GM21526 (cell line): Measurements from ENCODE around the gene CACNA1E.
A peak's percentile ranks its signal among the peaks of the same experiment; 100 is the strongest.

Experiments
- ATAC-seq: cut with Tn5 transposase; IDR thresholded peaks from one replicate; pipeline ENCODE4 v1.9.1; 2021; ENCODE audit warnings: moderate library complexity; ENCODE audit not compliant: unreplicated experiment, low FRiP score

The CACNA1E gene

DNA sequence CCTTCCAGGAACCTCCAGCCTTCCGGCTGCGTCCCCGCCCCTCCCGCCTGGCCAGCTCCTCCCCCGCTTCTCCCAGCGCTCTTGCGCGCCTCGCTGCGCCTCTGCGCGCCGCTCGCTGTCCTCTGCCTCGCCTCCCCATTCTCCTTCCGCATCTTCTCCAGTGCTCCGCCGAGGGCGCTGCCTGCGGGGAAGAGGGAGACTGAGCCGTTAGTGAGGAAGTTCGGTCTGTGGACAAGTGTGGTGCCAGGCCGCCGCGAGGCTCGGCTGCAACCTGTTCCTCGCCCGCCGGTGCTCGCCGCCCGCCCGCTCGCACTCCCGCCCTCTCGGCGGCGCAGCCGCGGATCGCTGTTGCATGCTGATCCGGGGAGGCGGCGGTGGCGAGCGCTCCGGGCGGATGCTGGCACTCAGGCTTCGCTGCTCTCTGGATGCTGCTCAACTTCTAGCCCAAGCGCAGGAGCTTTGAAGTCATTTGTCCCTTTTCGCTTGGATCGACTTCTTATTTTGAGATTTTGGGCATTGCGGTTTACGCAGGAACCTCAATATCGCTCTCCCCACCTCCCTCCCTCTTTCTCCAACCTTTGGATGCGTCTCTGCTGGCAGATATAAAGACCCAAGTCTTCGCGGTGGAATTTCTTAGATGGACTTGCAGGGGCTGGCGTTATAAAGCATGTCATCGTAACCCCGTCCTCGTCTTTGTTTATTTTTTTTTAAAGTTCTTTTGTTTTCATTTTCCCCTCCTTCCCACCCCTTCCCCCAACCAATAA is 614 bp upstream of the CACNA1E start:
- peak; percentile 60 for ATAC-seq

DNA sequence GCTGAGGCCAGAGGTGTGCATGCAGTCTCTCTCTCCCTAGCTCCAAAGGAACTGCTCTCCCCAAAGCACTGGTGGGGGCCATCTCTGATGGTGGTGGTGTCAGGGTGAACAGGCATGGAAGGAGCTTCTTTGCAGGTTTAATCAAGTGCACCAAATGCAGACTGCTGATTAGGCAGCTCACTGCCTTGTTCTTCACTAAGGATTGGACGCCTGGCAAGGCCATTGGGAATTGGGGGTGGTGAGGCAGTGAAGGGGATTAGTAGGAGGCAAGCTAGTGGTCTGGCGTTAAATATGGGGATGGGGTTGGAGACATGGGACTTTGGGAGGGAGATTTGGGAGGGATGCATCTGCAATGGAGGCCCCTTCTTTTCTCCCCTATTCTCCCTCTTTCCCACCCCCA is 1.5 kb downstream of the CACNA1E start:
- ATAC-seq = no peak

DNA sequence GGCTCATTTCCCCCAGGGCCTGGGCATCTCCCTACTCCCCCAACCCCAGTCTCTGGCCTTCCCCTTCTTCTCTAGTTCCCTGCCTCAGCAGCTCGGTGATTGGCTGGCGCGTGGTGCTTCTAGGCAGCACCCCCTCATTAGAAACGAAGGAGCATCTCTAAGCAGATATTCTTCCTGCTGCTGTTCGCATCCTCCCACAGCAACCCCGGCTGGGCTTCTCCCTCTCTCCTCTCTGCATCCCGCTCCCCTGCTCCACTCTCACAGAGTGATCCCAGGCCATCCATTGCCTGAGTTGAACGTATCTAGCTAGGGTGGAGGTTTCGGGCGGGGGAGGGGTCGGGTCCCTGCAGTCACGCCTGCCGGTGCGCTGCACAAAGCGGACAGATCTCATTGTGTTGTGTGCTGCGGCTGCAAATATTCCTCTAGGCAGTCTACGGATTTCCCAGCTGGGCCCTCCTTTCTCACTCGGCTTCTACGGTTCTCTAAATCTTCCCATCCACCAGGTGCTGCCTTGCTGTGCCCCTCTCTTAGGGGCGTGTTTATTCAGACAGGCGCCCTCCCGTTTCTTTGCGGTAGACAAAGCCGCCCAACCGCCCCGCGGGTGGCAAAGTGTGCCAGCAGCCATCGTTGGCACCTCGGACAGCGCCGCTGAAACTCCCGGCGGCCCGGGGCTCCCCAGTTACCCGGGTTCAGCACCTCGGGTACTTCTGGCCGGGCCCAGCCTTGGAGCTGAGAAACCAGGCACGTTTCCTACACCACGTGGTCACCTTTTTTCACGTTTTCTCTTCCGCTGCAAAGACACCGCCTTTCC is 2.2 kb downstream of the CACNA1E start:
- ATAC-seq = peak; percentile 47

DNA sequence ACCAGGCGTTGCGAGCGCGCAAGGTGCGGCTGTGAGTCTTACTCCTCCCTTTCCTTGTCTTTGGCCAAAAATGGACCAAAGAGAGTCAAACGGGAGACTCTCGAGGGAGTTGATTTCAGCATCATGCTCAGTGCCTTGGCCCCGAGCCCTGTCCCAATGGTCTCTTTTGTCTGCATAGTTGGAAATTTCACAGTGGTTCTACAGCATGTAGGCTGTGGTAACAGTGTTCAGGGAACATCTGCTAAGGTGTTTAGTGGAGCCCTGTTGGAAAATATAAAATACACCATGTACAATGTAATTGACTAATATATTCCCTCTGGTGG is 2.7 kb downstream of the CACNA1E start:
- ATAC-seq = no peak

DNA sequence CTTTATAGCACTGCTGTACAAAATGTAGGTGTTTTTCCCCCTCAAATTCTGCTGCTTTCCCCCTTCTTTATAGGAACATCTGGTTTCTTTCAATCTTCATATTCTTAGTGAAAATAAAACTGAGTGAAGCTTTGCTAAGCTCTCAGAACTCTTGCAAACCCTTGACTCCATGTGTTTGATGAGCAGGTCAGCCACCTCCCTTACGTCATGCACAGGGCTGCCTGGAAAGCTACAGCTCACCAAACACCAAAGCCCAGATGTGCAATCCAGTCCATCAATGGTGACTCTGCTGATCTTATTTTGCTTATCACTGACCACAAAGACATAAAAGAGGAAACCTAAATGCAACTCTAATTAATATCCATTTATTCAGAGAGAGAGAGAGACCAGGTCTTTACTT is 5.5 kb downstream of the CACNA1E start:
- no peak for ATAC-seq

- ATAC-seq = no peak
Observed at GRCh38 chr1:181490276-181490675, 7.0 kb downstream of the CACNA1E start.

GRCh38 chr1:181490740-181491712 is 7.7 kb downstream of the CACNA1E start:
- ATAC-seq = no peak

- ATAC-seq = no peak
Observed at GRCh38 chr1:181493166-181493565, 9.8 kb downstream of the CACNA1E start.

- ATAC-seq = no peak
Observed at GRCh38 chr1:181493885-181494284, 10.6 kb downstream of the CACNA1E start.

GRCh38 chr1:181496759-181497158 is 13.4 kb downstream of the CACNA1E start:
- no peak for ATAC-seq

DNA sequence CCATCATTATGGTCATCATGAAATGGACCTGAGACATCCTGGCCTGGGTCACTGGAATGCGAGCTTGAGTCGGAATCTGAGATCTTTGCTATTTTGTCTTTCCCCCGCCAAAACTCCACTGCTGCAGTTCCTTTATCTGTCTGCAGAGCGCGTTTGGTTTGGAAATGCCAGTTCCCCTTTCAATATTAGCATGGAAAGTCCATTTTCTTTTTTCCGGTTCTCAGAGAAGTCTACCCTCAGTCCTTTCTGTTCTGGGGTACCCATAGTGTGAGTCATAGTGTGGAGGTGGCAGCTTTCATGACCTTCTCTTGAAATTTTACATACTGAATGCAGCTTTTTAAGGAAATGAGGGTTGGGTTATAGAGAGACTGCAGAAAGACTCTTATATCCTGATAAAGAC is 14.6 kb downstream of the CACNA1E start:
- ATAC-seq = no peak

DNA sequence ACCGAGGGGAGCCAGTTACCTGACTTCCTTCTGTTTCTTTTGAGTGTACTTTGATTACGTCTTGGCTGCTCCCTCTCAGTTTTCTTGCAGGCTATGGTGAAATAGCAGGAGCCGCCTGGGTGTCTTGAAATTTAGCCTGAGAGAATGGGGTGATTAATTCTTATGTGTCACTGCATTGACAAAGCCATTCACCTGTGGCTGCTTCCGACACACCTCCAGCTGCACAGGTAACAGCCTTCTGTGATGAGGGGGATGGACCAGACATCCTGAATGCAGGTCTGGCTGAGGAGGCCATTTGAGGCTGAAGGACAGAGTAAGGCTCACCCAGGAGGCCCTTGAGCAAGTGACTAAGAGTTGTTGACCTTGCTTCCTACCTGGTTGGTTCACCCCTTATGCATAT is 16.5 kb downstream of the CACNA1E start:
- ATAC-seq = no peak

DNA sequence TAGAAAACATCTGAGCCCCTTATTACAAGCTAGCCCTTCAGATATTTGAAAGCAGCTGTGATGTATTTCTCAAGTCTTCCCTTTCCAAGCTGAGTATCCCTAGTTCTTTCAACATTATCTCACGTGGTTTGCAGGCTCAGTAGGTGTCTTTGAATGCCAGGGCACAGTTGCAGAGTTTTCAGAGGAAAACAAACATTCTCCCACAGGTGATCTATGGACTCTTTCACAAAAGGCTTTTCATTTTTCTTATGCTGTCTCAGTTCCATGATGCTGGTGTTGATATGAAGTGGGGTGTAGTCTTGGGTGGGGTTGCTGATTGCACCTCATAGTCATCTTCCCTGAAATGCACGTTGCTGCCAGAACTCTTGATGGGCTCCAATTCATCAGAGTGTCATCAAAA is 17.3 kb downstream of the CACNA1E start:
- ATAC-seq = no peak

DNA sequence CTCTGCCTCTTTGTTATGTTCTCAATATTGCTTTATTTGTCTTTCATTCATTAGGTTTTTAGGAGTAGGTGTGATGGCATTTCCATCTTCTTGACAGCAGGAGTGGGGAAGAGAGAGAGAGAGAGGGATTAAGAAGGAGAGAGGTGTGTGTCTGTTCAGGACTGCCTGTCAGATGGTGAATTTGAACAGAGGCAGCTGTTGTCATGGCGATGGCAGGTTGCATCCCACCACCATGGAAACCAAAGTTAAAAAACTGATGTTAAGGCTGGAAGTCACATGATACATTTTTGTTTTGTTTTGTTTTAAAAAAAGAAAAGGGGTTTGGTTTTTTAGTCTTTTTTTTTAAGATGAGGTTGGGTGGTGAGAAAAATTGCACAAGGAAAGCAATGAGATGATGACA is 18.3 kb downstream of the CACNA1E start:
- no peak for ATAC-seq

GRCh38 chr1:181503171-181503810 is 20.0 kb downstream of the CACNA1E start:
- no peak for ATAC-seq

DNA sequence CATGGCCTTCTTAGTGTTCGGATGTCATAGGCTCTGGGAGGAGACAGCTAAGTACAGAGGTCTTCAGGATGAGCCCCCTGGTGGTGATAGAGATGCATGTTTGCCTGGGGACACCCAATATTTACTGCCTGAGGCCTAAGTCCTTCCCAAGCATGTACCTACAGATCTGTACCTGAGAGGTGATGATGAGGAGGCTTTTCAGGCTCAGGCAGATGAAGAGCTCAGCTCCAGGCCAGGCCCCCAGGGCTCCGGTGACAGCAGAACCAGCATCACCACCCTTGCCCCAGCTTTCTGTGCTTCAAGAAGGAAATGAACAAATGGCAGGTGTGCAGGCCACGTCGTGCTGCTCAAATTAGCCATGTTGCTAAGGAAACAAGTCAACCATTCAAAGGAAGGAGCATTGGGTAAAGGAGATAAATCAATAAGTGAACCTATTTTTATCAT is 21.1 kb downstream of the CACNA1E start:
- peak; percentile 62 for ATAC-seq

DNA sequence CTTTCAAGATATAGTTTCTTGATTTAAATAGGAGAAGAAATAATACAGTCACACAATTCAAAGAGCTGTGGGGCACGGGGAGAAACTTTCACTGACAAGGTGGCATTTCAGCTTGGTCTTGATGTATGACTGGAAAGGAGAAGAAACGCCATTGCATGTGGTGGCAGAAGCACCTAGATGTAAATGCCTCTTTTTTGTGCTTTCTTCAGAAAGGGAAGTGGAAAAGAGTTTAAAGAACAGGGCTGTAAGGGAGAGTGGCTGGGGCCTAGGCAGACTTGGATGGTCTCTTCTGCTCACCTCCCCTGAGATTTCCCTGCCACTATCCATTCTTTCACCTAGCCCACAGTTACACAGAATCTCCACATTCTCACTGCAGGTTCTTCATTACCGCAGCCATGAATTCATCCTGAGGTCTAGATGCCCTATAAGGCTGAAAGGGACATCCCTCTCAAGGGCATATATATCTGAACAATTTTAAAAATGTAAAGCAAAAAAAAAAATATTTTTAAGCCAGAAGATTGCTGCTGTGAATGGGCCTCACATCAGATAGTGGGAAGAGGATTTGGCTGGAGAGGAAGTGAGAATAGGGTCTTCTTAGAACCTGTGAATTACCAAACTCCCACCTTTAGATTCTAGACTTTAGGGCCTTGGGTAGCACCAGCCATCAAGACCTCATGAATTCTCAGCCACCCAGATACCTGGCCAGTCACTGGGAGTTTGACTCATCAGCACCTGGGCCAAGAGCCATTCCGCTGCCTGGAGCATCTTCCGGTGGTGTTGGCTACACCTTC is 23.4 kb downstream of the CACNA1E start:
- ATAC-seq = peak; percentile 31

DNA sequence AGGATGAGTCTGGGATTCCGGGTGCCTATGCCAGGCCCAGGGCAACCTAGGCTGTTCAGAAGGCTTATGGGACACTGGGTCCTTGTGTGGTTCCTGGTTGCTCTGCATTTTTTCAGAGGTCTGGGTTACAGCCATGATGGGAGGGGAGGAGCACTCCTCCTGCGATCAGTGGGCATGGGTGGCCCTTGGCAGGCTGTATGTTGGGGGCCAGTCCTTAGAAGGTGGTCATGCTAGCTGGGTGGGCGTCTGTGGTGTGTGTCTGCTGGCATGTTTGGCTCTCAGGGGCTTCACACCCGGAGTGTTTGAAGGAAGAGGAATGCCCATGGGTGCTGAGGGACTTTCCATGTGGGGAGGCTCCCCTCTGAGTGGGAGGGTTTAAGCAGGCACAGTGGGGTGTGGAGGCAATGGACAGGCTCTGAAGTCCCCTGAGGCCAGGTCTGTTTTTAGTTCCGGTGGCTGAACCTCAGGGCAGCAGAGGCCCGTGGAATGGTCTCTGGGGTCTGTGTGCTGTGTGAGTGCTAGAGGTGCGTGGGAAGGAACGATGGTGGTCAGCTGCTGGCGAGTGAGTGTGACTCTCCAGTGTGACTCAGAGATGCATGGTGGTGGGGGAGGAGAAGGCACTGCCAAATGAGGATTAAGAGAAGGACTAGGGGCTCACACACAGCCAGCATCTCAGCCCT is 25.3 kb downstream of the CACNA1E start:
- no peak for ATAC-seq

GRCh38 chr1:181513786-181514297 is 30.5 kb downstream of the CACNA1E start:
- ATAC-seq = no peak
